Endothelial cell of umbilical vein (primary cell): ENCODE measurements around the gene PILRB. TPM values are rescaled to one million over a fixed set of nuclear protein-coding genes. Genes with fewer than 3 reads are reported as not detected.

Experiments
- BruUV-seq: library from RNA; stranded (reverse); fragments of 400-500 nt; replicated peaks from 2 replicates; lab custom pipeline; 2021; lab: Mats Ljungman, UMichigan
- CTCF ChIA-PET: fragments of 300-600, 350-600 bp; sonication (Branson Sonifier 250); formaldehyde crosslinking; loops from one replicate; lab custom pipeline; 2021; ENCODE audit warnings: antibody characterized with exemption, inconsistent platforms; lab: Charles Lee
- POLR2A ChIA-PET: fragments of 300-600, 350-600 bp; sonication (Branson Sonifier 250); formaldehyde crosslinking; loops from one replicate; lab custom pipeline; 2021; ENCODE audit warnings: antibody characterized with exemption, inconsistent platforms; lab: Charles Lee
- DNase-seq: peaks from one replicate; pipeline ENCODE4 v3.0.0-alpha.2; 2011; ENCODE audit warnings: low read depth, low spot score
- FAIRE-seq: peaks from 2 replicates; lab custom pipeline; 2011; peaks lifted over from hg19 to GRCh38; lab: Jason Lieb, UNC
- H2AFZ ChIP-seq: 2 replicates; pipeline ENCODE4 v1.6.0; 2012; ENCODE audit warnings: low read depth, low read length, control low read depth, inconsistent platforms
- H3K27ac ChIP-seq: 2 replicates; pipeline ENCODE4 v1.5.1; 2011; ENCODE audit warnings: low read depth, mild to moderate bottlenecking, control low read depth, low read length, moderate library complexity; ENCODE audit not compliant: insufficient read depth
- H3K27me3 ChIP-seq, 2 experiments: 2 replicates each; pipeline versions ENCODE4 v1.6.0 to v1.6.1; 2011; ENCODE audit warnings: low read length in 2 of 2, mixed read lengths in 1 of 2; ENCODE audit not compliant: control insufficient read depth in 2 of 2, insufficient read depth in 2 of 2
- H3K36me3 ChIP-seq, 2 experiments: 2 replicates in 1 of 2; 3 replicates in 1 of 2; pipeline ENCODE4 v1.5.1; 2011; ENCODE audit warnings: low read length in 2 of 2, mild to moderate bottlenecking in 1 of 2, moderate library complexity in 1 of 2; ENCODE audit not compliant: control insufficient read depth in 2 of 2, insufficient read depth in 2 of 2; ENCODE audit errors: extremely low read depth in 1 of 2
- H3K4me1 ChIP-seq: 3 replicates; pipeline ENCODE4 v1.5.1; 2011; ENCODE audit warnings: mild to moderate bottlenecking, low read length; ENCODE audit not compliant: control insufficient read depth, insufficient read depth; ENCODE audit errors: extremely low read depth
- H3K4me2 ChIP-seq: 2 replicates; pipeline ENCODE4 v1.6.1; 2011; ENCODE audit warnings: low read length, control low read depth, mixed read lengths; ENCODE audit not compliant: insufficient read depth
- H3K4me3 ChIP-seq, 3 experiments: fragments of 200-600 bp in 1 of 3; sonication (generic), shearing (Covaris generic) in 1 of 3; replicated peaks in 1 of 3; 2 replicates each; pipeline ENCODE4 v1.5.1; 2011 to 2016; ENCODE audit warnings: control low read depth in 3 of 3, low read length in 3 of 3, mild to moderate bottlenecking in 2 of 3, inconsistent platforms in 1 of 3, low read depth in 1 of 3, moderate library complexity in 1 of 3; ENCODE audit not compliant: insufficient read depth in 1 of 3
- H3K79me2 ChIP-seq: 2 replicates; pipeline ENCODE4 v1.6.0; 2012; ENCODE audit warnings: low read length, inconsistent platforms; ENCODE audit not compliant: control insufficient read depth, insufficient read depth
- H3K9ac ChIP-seq: replicated peaks from 2 replicates; pipeline ENCODE3; 2011; ENCODE audit warnings: low read length, control low read depth; ENCODE audit not compliant: insufficient read depth; ENCODE audit errors: extremely low read depth
- H3K9me1 ChIP-seq: replicated peaks from 3 replicates; pipeline ENCODE4 v1.6.0; 2011; ENCODE audit warnings: mild to moderate bottlenecking, low read length; ENCODE audit not compliant: control insufficient read depth, insufficient read depth; ENCODE audit errors: extremely low read depth
- H3K9me3 ChIP-seq: replicated peaks from 2 replicates; pipeline ENCODE4 v1.5.1; 2012; ENCODE audit warnings: low read length, inconsistent platforms; ENCODE audit not compliant: control insufficient read depth, insufficient read depth
- H4K20me1 ChIP-seq: replicated peaks from 2 replicates; pipeline ENCODE3; 2011; ENCODE audit warnings: mild to moderate bottlenecking, low read length; ENCODE audit not compliant: control insufficient read depth, insufficient read depth; ENCODE audit errors: extremely low read depth
- EZH2 ChIP-seq: IDR thresholded peaks from 2 replicates; pipeline ENCODE4 v1.6.1; 2012; ENCODE audit warnings: borderline replicate concordance, low read depth, mild to moderate bottlenecking, moderate library complexity, low read length, inconsistent platforms; ENCODE audit not compliant: severe bottlenecking
- FOS ChIP-seq: IDR thresholded peaks from 2 replicates; pipeline ENCODE4 v1.6.1; 2011; ENCODE audit warnings: mild to moderate bottlenecking, low read length, moderate library complexity, borderline replicate concordance; ENCODE audit not compliant: insufficient read depth
- GATA2 ChIP-seq: IDR thresholded peaks from 2 replicates; pipeline ENCODE4 v1.7.0; 2011; ENCODE audit warnings: low read depth, mild to moderate bottlenecking, moderate library complexity, mixed read lengths, low read length; ENCODE audit not compliant: insufficient read length, insufficient read depth
- JUN ChIP-seq: IDR thresholded peaks from 2 replicates; pipeline ENCODE4 v1.6.1; 2011; ENCODE audit warnings: borderline replicate concordance, low read depth; ENCODE audit not compliant: insufficient read length, insufficient read depth
- MAX ChIP-seq: IDR thresholded peaks from 2 replicates; pipeline ENCODE4 v1.6.1; 2011; ENCODE audit not compliant: insufficient read depth, insufficient read length
- MYC ChIP-seq: IDR thresholded peaks from one replicate; pipeline ENCODE4 v1.6.1; 2011; ENCODE audit warnings: mild to moderate bottlenecking, low read depth, low read length
- POLR2A ChIP-seq: IDR thresholded peaks from 2 replicates; pipeline ENCODE4 v1.6.1; 2012; ENCODE audit warnings: low read depth, mild to moderate bottlenecking, control low read depth, low read length
- POLR2AphosphoS5 ChIP-seq: IDR thresholded peaks from 2 replicates; pipeline ENCODE4 v1.6.1; 2012; ENCODE audit warnings: low read depth, mild to moderate bottlenecking, control low read depth, low read length, moderate library complexity; ENCODE audit not compliant: insufficient read depth
- dilution Hi-C: fragments of 300-500 bp; cut with MboI; formaldehyde crosslinking; loops from one replicate; pipeline ENCODE4 v1.15.0; 2019; ENCODE audit warnings: low sequenced_read_pairs; ENCODE audit not compliant: extremely low pct_ligation_motif_present
- intact Hi-C: fragments of 100-400 bp; cut with micrococcal nuclease; formaldehyde crosslinking; loops from one replicate; pipeline ENCODE4 v1.10.0; 2022
- polyA plus RNA-seq, 4 experiments: library from polyadenylated mRNA; depleted of rRNA in 3 of 4; stranded (reverse) in 3 of 4; unstranded in 1 of 4; fragments of >200 nt; gene quantifications; 2 replicates each; pipeline versions ENCODE4 v1.2.1 to v1.2.3, GENCODE V29; 2011 to 2012; ENCODE audit warnings: missing spikeins in 1 of 4
- total RNA-seq: library from RNA; stranded (reverse); gene quantifications from 2 replicates; pipeline ENCODE4 v1.2.3, GENCODE V29; 2021
- TF ChIP-seq, protein P1 (sequence below), 2 donors: IDR thresholded peaks; 1 replicate in 1 of 2; 2 replicates in 1 of 2; pipeline ENCODE4 v1.5.1; 2011; ENCODE audit warnings: low read length in 2 of 2, mild to moderate bottlenecking in 2 of 2, moderate library complexity in 2 of 2, control low read depth in 1 of 2, inconsistent platforms in 1 of 2, low read depth in 1 of 2; ENCODE audit not compliant: insufficient read depth in 1 of 2; ENCODE audit errors: extremely low read depth in 1 of 2

Gene PILRB
- total and polyA plus RNA-seq, 2 donors (not counting 3 experiments of a cell fraction or from before 2014, with no cell fraction given): 42.5 to 45.2 TPM

DNA sequence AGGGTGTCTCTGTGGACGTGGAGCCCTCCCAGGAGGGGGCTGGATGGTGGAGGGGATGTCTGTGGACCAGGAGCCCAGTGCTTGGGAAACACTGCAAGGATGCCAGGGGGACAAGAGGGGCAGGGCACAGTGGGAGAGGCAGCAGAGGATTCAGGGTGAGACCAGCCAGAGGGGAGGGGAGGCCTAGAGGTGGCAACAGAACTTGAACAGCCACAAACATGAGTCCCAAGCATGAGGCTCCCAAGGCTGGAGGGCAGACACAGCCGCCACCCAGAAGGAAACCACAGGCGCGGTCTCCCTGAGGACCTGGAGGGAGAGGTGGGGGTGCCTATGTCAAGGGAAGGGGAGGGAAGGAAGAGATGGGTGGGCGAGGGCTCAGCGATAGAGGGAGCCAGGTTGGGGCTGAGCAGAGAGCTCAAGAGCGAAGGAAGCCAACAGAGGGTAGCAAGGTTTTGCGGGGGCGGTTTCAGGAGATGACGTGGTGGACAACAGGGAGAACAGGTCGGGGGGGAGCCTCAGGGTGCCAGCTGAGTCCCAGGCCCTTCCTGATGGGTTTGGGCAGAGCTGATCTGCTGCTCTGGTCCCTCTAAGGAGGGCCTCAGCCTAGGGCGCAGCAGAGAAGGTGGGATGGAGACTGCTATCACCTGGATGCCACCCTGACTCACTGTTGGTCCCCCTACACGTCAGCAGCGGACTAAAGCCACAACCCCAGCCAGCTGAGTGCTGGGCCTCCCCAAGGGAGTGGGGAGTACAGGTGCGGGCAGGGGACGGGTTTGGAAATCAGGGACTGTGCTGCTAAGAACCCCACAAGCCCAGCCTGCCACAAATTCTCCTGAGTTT, 8.7 kb downstream of the PILRB start:
- H3K27ac ChIP-seq: no peak overlapping the region
- FAIRE-seq (no peak), DNase-seq (no peak)
- POLR2A ChIA-PET: no interaction called here
- BruUV-seq: no TSS peak
- no peaks in the 10 kb centered on the region for H3K9me1 ChIP-seq
- H3K9ac ChIP-seq: no peak overlapping the region
- no peaks in the 10 kb centered on the region for H3K79me2 ChIP-seq
- intact Hi-C loops (no loop called here), dilution Hi-C loops (no loop called here)
- no peak for TF ChIP-seq EZH2
- TF ChIP-seq POLR2AphosphoS5: no peak
- no peak for TF ChIP-seq FOS
- TF ChIP-seq, protein P1, sequence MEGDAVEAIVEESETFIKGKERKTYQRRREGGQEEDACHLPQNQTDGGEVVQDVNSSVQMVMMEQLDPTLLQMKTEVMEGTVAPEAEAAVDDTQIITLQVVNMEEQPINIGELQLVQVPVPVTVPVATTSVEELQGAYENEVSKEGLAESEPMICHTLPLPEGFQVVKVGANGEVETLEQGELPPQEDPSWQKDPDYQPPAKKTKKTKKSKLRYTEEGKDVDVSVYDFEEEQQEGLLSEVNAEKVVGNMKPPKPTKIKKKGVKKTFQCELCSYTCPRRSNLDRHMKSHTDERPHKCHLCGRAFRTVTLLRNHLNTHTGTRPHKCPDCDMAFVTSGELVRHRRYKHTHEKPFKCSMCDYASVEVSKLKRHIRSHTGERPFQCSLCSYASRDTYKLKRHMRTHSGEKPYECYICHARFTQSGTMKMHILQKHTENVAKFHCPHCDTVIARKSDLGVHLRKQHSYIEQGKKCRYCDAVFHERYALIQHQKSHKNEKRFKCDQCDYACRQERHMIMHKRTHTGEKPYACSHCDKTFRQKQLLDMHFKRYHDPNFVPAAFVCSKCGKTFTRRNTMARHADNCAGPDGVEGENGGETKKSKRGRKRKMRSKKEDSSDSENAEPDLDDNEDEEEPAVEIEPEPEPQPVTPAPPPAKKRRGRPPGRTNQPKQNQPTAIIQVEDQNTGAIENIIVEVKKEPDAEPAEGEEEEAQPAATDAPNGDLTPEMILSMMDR (IDR thresholded peaks at IDR 0.05; ENCODE audit: extremely low read depth in 1 of 2, insufficient read depth in 1 of 2, low read depth in 1 of 2, low read length in 2 of 2): no peak
- TF ChIP-seq JUN: no peak
- TF ChIP-seq POLR2A: no peak
- no peak for TF ChIP-seq MYC
- TF ChIP-seq MAX: no peak
- no peak for TF ChIP-seq GATA2
- no peaks in the 10 kb centered on the region for H3K4me1 ChIP-seq
- no peaks in the 10 kb centered on the region for H4K20me1 ChIP-seq
- H3K9me3 ChIP-seq: no peaks in the 10 kb centered on the region
- CTCF ChIA-PET: no interaction called here
- H3K4me3 ChIP-seq: no peak overlapping the region
- peaks cover 0 to 7% of the 10 kb centered on the region in 2 experiments for H3K36me3 ChIP-seq
- no peak overlapping the region for H3K4me2 ChIP-seq
- no peak overlapping the region for H2AFZ ChIP-seq
- no peaks in the 10 kb centered on the region for H3K27me3 ChIP-seq
